Fibroblast of lung (primary cell): ENCODE results near the gene NR2E1.

ENCODE experiments used
- EZH2 ChIP-seq: IDR thresholded peaks from 2 replicates; pipeline ENCODE4 v1.5.1; 2012; ENCODE audit warnings: low read length, control low read depth, mild to moderate bottlenecking; ENCODE audit errors: missing control alignments
- TF ChIP-seq, protein P1 (sequence below), 2 donors: IDR thresholded peaks in 1 of 2; conservative IDR thresholded peaks in 1 of 2; 1 replicate in 1 of 2; 2 replicates in 1 of 2; pipeline ENCODE4 v1.5.1; 2011 to 2012; ENCODE audit warnings: low read length in 2 of 2, control low read depth in 1 of 2, inconsistent platforms in 1 of 2, low read depth in 1 of 2, mild to moderate bottlenecking in 1 of 2

DNA sequence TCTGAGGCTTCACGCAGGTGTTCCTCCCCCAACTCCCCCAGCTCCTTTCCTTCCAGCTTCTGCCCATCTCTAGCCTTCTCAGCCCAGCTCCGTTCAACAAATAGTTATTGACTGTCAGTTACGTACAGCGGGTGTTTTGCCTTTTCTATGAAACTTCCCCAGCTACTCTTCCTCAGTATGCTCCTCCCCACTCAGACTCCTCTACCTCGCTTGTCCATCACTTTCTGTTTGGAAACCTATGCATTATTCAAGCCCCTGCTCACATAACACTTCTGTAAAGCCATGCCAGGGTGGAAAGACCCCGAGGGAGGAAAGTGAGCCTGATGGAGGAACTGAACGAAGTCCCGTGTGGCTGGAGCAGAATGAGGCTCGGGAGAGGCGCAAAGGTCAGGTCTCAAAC lies 44.2 kb upstream of the NR2E1 start:
- TF ChIP-seq, protein P1, sequence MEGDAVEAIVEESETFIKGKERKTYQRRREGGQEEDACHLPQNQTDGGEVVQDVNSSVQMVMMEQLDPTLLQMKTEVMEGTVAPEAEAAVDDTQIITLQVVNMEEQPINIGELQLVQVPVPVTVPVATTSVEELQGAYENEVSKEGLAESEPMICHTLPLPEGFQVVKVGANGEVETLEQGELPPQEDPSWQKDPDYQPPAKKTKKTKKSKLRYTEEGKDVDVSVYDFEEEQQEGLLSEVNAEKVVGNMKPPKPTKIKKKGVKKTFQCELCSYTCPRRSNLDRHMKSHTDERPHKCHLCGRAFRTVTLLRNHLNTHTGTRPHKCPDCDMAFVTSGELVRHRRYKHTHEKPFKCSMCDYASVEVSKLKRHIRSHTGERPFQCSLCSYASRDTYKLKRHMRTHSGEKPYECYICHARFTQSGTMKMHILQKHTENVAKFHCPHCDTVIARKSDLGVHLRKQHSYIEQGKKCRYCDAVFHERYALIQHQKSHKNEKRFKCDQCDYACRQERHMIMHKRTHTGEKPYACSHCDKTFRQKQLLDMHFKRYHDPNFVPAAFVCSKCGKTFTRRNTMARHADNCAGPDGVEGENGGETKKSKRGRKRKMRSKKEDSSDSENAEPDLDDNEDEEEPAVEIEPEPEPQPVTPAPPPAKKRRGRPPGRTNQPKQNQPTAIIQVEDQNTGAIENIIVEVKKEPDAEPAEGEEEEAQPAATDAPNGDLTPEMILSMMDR (conservative IDR thresholded peaks at IDR 0.05 in 1 of 2, IDR thresholded peaks at IDR 0.05 in 1 of 2; ENCODE audit: low read depth in 1 of 2, low read length in 2 of 2): no peak
- TF ChIP-seq EZH2: no peak
